HG03108 (cell line): Measurements from ENCODE around the gene OPHN1.

Source experiments
- ATAC-seq: cut with Tn5 transposase; IDR thresholded peaks from one replicate; pipeline ENCODE4 v1.9.1; 2021; ENCODE audit warnings: moderate library complexity; ENCODE audit not compliant: unreplicated experiment

OPHN1 gene

GRCh38 chrX:68183612-68184214 lies 249.6 kb downstream of the OPHN1 start:
- ATAC-seq = no peak

DNA sequence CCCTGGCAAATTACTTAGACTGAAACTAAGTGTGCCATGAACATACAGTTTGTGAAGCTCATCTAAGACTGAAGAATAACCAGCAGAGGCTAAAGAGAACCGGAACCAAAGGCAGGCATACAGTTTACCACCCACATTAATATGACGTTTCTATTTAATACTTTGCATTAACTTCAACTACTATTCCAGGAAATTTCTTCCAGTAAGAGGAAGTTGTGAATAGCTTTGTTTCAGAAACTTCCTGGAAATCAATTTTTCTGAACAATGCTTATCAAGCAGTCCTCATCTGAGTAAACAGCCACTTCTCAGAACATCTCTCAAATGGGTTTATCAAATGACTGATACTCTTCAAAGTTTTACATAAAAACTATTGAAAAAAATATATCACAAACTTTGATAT lies 252.7 kb downstream of the OPHN1 start:
- no peak for ATAC-seq

GRCh38 chrX:68179355-68179754 lies 253.9 kb downstream of the OPHN1 start:
- ATAC-seq = no peak

- ATAC-seq = no peak
Measured at GRCh38 chrX:68177542-68177941, 255.8 kb downstream of the OPHN1 start.

- no peak for ATAC-seq
Measured at GRCh38 chrX:68175562-68175961, 257.7 kb downstream of the OPHN1 start.

DNA sequence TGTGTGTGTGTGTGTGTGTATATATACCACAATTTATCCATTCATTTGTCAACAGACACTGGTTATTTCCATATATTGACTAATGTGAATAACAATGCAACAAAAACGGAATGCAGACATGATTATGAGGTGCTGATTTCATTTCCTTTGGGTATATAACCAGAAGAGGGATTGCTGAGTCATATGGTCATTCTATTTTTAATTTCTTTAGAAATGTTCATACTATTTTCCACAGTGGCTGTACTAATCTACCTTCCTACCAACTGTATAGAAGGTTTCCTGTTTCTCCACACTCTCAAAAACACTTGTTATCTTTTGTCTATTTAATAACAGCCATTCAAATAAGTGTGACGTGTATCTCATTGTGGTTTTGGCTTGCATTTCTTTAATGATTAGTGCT lies 269.9 kb downstream of the OPHN1 start:
- ATAC-seq = no peak

DNA sequence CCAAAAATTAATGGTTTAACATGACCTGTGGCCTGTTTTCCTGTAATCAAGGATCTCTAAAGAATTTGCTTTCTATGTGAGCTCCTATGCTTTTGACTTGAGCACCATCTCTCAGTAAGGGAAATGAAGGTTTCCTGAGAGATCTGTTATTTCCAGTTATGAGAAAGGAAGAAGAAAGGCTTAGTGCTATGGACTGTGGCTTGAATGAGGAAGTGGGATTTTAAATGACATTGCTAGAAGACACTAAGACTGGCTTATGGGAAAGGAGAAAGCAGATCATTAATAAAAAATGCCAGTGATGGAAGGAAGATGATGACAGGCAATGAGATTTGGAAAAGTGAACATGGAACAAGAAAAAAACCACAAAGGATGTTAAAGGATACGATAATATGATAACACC lies 285.4 kb downstream of the OPHN1 start:
- no peak for ATAC-seq

- ATAC-seq = no peak
Measured at GRCh38 chrX:68146054-68146453, 287.2 kb downstream of the OPHN1 start.

DNA sequence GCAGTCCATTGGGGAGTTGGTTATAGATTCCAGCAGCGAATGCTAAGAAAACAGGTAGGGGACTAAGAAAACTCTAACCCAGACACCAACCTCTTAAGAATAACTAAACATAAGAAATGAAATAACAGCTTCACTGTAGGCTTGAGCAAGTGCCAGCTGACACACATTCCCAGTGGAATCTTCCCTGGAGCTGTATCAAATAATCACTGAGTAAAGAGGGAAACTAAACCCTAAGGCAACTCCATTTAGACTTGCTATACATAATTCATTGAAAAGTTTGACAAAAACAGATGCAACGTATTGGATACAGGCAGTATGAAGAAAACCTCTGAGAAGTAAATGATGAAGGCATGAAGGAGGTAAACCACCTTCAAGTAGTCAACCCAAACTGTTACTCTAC lies 293.5 kb downstream of the OPHN1 start:
- no peak for ATAC-seq

GRCh38 chrX:68133181-68133580 lies 300.1 kb downstream of the OPHN1 start:
- ATAC-seq = no peak

DNA sequence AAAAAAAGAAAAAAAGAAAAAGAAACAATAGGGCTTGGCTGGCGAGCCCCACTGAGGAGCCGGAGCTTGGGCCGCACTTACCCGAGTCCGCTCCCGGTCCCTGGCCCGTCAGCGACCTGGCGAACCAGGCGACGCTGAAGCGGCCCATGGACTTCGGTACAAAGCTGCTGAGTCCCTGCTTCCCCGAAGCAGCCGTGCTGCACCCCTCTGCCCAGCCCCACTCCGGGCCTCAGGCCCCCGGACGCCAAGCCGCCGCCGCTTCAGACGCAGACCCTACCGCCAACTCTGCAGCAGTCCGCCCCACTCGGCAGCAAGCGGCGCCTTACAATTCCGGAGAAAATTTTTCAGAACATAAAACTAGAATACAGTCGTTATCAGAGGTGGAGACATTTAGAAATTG lies 300.5 kb downstream of the OPHN1 start:
- no peak for ATAC-seq

DNA sequence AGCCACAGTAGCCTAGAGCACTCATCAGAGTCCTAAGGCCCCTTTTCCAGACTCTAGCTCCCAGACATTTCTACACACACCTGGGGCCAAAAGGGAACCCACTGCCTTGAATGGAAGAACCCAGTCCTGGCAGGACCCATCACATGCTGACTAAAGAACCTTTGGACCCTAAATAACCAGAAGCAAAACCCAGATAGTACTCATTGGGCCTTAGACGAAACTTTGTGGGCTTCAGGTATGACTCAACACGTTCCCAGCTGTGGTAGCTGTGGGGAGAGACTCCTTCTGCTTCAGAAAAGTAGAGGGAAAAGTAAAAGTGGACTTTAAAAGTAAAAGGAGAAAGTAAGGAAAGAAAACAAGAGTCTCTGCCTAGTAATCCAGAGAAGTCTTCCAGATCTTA lies 311.5 kb downstream of the OPHN1 start:
- no peak for ATAC-seq

DNA sequence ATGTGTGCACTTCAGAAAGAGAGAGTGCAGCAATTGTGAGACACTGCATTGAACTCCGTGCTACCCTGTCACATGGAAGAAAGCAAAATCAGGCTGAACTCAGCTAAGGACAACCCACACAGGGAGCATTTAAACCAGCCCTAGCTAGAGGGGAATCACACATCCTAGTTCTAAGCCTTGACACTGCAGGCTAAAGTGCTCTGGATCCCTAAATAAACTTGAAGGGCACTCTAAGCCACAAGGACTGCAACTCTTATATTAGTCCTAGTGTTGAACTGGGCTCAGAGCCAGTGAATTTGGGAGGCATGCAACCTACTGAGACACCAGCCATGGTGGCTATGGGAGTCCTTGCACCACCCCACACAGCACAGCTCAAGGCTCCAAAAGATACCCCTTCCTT lies 311.9 kb downstream of the OPHN1 start:
- no peak for ATAC-seq

- no peak for ATAC-seq
Measured at GRCh38 chrX:68115371-68115770, 317.9 kb downstream of the OPHN1 start.

- ATAC-seq = no peak
Measured at GRCh38 chrX:68114573-68115129, 318.6 kb downstream of the OPHN1 start.

DNA sequence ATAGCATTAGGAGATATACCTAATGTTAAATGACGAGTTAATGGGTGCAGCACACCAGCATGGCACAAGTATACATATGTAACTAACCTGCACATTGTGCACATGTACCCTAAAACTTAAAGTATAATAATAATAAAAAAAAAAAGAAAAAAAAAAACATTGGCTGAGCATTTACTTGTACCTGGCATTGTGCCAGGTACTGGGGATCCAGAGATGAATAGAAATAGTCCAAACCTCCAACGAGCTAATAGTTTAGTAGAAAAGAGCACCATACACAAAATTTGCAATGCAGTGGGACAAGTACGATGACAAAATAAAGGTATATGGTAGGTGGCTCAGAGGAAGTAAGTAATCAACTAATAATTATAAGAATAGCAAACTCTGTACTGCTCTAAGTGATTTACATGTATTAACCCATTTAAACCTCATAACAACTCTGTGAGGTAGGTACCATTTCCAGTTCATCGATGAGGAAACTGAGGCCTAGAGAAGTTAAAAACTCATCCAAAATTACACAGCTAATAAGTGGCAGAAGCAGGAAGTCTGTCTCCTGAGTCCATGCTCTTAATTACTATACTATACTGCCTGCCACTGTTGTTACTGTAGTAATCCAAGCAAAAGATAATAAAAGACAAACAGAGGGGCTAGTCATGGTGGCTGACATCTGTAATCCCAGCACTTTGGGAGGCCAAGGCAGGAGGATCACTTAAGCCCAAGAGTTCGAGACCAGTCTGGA lies 319.3 kb downstream of the OPHN1 start:
- no peak for ATAC-seq

GRCh38 chrX:68112321-68112720 lies 321.0 kb downstream of the OPHN1 start:
- ATAC-seq = no peak

- no peak for ATAC-seq
Measured at GRCh38 chrX:68109162-68109561, 324.1 kb downstream of the OPHN1 start.

- ATAC-seq = no peak
Measured at GRCh38 chrX:68098431-68098830, 334.9 kb downstream of the OPHN1 start.

DNA sequence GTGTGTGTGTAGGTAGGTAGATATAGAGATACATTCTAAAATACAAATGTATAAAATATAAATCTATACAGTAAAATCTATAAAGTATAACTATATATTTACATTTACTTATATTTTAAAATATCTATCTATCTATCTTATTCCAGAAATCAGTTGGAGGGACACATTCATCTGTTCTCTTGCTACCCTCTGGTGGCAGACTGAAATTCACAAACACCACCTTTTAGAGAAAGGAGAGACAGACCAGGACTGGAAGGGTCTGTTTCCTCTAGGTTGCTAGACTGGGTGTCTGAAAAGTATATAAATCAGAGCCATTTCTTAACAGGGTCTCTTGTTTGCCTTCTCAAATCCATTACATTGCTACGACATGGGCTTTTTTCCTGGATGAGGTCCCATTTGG lies 343.0 kb downstream of the OPHN1 start:
- no peak for ATAC-seq

DNA sequence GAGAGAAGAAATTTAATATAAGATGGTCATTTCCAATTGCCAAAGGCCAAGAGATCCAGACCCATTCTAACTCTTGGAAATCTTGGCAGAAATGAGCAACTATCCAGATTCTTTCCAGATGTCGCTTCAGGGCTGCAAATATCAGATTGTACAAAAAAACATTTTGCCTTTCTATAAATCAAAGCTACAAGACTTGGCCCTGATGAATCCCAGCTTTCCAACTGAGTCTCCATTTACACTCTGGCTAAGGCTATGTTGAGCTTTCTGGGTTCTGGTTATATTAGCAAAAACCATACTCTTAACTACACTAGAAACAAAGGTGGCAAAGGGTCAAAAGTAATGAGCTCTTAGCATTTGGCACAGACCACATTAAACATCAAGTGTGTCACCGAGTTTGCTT lies 345.8 kb downstream of the OPHN1 start:
- no peak for ATAC-seq

GRCh38 chrX:68086709-68087108 lies 346.6 kb downstream of the OPHN1 start:
- ATAC-seq = no peak

DNA sequence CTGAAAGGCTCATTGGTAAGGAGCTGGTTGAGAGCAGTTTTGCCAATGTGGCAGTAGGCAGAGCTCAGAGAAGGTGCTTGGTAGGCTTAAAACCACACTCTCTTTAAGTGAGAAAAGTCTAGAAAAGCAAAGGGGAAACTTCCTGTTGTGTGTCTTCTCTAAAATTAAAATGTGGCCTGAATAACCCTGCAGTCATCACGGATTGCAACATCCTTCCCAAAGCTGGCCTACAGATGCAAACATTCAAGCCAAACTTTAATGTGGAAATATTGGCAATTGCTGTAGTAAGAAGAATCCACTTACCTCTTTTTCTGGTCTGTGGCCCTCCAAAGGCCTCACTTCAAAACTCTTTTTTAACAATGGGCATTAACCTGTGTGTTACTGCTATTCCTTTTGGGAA lies 348.5 kb downstream of the OPHN1 start:
- no peak for ATAC-seq
